HG03460 (cell line): ENCODE measurements around the gene MFSD2A.
"Not testable (repeated sequence)": the region's sequence is repeated elsewhere in the genome, so short reads cannot be mapped to it uniquely, and the experiment has no call there.

ENCODE experiments used
- ATAC-seq: cut with Tn5 transposase; IDR thresholded peaks from one replicate; pipeline ENCODE4 v1.9.1; 2021; ENCODE audit not compliant: unreplicated experiment

The MFSD2A gene

DNA sequence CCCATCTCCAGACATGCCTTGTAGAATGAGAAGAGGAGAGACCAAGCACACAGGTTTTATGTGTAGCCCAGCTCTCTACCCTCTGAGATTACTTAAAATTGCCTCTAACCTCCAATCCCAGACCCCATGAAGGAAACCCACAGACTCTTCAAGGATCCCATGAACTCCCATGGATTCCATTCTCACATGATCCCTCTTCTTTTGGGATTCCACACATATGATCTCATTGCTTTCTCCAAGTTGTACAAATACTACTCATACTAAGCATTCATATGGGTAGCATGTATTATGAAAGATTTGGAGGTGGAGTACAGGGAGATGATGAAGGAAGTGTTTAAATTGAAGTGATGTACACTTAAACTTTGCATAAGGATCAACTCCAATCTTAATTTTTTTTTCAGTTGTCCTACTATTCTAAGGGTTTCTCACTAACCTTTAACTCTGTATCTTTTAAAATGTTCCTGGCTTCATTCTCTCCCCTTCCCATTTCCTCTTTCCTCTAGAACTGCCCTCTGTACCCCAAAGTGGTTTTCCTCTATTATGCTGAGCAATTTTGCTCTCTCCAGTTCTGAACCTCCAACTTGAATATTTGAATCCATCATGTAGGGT, 41.6 kb downstream of the MFSD2A start:
- ATAC-seq, result no peak

DNA sequence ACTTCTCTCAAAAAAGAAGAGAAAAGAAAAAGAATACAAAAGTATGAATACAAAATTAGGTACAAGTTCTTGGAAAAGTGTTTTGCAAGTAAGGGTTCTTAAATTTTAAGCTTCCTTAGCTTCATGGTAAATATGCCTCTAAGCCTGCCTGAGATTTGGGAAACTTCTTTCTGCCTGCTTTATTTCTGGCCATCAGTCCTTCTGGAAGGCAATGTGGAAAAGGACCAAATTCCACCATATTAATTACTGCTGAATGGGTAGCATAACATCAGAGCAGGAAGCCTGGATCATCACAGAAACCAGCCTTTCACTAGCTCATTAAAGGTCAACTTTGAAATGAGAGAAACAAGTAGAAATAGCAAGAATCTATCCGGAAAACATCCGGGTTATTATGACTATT, 46.5 kb downstream of the MFSD2A start:
- no peak for ATAC-seq

DNA sequence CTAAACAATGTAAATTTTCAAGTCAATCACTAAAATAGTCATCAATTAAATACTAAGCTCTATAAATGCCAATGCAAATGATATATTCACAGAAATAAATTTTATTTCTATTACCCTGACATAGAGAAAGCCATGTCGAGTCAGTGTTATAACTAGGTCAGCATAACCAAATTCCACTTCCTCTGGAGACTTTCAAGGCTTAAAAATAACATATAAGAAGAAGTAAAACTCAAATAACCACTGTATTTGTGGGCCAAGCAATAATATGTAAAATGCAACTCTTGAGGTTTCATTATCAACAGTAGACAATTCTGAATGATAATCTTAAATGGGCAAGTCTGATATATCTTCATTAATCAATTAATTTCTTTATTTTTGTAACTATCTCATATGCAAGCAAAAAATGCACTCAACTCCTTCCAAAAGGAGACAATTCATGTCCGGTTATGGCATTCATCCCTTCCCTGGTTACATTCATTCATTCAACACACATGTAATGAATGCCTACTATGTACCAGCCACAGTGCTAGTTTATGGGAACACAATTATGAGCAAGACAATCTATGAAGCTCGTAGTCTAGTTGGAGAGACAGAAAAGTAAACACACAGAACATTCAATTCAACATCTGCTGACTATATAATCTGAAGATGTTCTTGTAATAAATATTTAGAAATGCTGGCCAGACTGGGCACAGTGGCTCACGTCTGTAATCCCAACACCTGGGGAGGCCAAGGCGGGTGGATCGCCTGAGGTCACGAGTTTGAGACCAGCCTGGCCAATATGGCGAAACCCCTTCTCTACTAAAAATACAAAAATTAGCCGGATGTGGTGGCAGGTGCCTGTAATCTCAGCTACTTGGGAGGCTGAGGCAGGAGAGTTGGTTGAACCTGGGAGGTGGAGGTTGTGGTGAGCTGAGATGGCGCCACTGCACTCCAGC, 48.5 kb downstream of the MFSD2A start:
- ATAC-seq, result peak; percentile 70

DNA sequence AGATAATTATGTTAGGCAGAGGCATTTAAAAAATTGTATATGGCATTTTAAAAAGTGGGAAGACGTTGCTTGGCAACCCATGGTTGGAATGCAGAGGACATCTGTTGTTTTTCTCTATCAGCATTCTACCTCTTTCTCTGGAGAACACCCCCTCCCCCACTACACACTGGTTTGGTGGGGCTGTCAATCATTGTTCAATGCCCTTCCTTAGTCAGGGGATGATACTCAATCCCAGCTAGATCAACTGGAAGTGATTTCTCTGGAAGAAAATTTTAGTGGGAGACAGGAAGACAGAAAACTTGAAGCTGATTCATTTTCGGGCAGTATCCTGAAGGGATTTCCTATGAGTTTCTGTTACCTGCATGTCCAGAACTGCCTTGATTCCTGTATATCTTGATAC, 49.9 kb downstream of the MFSD2A start:
- no peak for ATAC-seq

DNA sequence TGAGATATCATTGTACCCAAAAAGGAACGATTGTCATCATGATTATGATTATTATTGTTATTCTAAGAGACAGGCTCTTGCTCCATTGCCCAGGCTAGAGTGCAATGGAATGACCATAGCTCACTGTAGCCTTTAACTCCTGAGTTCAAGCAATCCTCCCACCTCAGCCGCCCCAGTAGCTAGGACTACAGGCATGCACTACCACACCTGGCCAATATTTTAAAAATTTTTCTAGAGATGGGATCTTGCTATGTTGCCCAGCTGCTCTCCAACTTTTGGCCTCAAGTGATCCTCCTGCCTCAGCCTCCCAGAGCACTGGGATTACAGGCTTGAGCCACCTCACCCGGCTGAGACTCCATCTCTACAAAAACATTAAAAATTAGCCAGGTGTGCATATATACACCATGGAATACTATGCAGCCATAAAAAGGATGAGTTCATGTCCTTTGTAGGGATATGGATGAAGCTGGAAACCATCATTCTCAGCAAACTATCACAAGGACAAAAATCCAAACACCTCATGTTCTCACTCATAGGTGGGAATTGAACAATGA, 52.6 kb downstream of the MFSD2A start:
- ATAC-seq, result not testable (repeated sequence)

DNA sequence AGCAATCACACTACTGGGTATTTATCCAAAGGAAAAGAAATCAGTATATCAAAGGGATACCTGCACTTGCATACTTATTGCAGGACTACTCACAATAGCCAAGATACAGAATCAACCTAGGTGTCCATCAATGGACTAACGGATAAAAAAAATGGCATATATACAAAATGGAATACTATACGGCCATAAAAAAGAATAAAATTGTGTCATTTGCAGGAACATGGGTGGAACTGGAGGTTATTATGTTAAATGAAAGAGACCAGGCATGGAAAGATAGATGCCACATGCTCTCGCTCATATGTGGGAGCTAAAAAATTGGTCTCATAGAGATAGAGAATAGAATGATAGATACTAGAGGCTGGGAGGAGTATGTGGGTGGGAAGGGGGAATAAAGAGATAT, 56.3 kb downstream of the MFSD2A start:
- no peak for ATAC-seq

DNA sequence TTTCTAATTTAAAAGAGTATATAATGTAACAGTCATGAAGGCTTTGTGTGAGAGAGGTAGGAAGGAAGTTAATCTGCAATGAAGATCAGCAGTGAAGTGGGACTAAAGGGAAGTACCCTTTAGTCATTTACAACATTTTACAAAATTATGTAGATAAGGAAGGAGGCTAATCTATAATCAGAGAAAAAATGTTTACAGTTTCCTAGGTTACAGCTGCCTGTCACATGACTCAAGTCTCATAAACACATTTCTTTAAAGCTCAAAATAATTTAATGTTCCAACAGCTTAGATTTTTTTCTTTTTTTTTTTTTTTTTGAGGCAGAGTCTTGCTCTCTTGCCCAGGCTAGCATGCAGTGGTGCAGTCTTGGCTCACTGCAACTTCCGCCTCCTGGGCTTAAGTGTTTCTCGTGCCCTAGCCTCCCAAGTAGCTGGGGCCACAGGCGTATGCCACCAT, 59.3 kb downstream of the MFSD2A start:
- ATAC-seq, result no peak

DNA sequence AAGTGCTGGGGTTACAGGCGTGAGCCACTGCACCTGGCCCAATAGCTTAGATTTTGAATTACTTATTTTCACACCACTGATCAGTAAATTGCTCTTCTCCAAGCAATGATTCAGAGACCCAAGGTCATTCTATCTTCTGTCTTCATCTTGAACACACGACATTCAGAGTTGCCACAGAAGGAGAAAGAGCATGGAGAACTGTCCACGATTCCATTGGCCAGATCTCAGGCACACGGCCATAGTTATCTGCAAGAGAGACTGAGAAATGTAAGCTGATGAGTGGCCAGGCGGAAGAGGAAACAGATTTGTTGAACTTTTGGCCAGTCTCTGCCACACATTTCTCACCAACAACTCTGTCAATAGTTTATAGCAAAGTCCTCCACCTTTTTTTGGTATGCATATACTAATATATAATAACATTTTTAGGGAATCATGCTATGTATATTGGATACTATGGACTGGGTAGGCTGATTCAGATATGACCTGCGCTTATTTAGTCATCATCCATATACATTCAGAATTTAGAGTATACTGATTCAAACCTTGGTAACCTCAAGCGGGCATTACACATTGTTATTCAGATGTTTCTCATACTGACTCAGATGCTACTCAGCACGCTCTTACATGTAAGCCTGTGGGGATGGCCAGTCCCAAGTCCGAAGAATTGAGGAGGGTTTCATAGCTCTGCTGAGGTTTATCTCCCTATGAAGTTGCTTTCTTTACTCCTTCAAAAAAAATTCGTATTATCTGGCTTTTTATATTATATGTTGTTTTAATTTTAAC, 60.1 kb downstream of the MFSD2A start:
- no peak for ATAC-seq

DNA sequence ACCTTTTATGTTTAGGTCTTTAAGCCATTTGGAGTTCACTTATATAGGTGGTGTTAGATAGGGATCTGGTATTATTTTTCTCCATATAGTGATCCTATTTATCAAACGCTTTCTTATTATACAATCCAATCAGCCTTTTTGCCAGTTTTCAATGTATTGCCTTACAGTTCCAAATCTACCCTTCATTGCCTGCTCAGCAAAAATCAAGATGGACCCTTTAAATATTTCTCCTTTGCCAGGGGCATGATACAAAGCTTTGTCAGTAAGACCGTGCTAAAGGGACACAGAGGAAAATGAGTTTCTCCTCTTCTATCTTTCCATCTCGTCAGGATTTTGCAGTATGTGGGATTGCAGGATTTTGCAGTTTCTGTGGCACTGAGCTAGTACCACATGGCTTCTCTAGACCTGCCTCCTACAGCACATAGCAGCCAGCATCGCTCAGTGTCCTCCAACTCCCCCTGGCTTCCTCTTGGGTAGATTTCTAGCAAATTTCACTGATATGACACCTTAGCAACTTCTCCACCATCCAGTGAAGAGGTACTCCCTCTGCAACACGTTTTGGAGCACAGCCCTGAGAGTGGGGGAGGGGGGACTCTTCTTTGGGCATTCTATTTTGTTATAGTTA, 63.1 kb downstream of the MFSD2A start:
- no peak for ATAC-seq
